ENCODE measurements around the gene XPO6.

XPO6 gene

GRCh38 chr16:28193530-28194423 is 18.0 kb downstream of the XPO6 start (continued):
- TF ChIP-seq, protein P1, sequence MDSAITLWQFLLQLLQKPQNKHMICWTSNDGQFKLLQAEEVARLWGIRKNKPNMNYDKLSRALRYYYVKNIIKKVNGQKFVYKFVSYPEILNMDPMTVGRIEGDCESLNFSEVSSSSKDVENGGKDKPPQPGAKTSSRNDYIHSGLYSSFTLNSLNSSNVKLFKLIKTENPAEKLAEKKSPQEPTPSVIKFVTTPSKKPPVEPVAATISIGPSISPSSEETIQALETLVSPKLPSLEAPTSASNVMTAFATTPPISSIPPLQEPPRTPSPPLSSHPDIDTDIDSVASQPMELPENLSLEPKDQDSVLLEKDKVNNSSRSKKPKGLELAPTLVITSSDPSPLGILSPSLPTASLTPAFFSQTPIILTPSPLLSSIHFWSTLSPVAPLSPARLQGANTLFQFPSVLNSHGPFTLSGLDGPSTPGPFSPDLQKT (IDR thresholded peaks at IDR 0.05; ENCODE audit: borderline replicate concordance, low read depth, low read length) = no peak
- TF ChIP-seq ZNF223 (tag by site-specific recombination; IDR thresholded peaks at IDR 0.05) (no peak), ZNF558 (tag by site-specific recombination; IDR thresholded peaks at IDR 0.05) (no peak), ZNF521 (tag by site-specific recombination; IDR thresholded peaks at IDR 0.05) (no peak), SCRT1 (tag by site-specific recombination; IDR thresholded peaks at IDR 0.05; ENCODE audit: borderline replicate concordance) (peak; percentile 80; the same call in 1 of the 2 replicates), ZNF2 (tag by site-specific recombination; IDR thresholded peaks at IDR 0.05) (no peak), TSHZ1 (tag by site-specific recombination; IDR thresholded peaks at IDR 0.05; ENCODE audit: borderline replicate concordance) (0 out of 2 replicates have a peak, but pooled peaks have one; percentile 29), MEIS1 (CRISPR knock-in tag; IDR thresholded peaks at IDR 0.05; ENCODE audit: borderline replicate concordance) (no peak), PRDM10 (tag by site-specific recombination; IDR thresholded peaks at IDR 0.05) (peak; percentile 97), KLF17 (tag by site-specific recombination; IDR thresholded peaks at IDR 0.05) (peak; percentile 91), ZNF645 (tag by site-specific recombination; IDR thresholded peaks at IDR 0.05) (no peak), ZNF394 (tag by site-specific recombination; IDR thresholded peaks at IDR 0.05; ENCODE audit: borderline replicate concordance) (no peak), ZEB2 (tag by site-specific recombination; IDR thresholded peaks at IDR 0.05) (peak; percentile 73), ZNF629 (tag by site-specific recombination; IDR thresholded peaks at IDR 0.05) (peak; percentile 95), GLIS2 (tag by site-specific recombination; IDR thresholded peaks at IDR 0.05) (no peak), ZNF791 (tag by site-specific recombination; IDR thresholded peaks at IDR 0.05) (no peak), ZNF585B (tag by site-specific recombination; IDR thresholded peaks at IDR 0.05) (no peak), ZNF112 (tag by site-specific recombination; IDR thresholded peaks at IDR 0.05) (no peak), YY2 (tag by site-specific recombination; IDR thresholded peaks at IDR 0.05) (no peak), ZFHX2 (tag by site-specific recombination; conservative IDR thresholded peaks at IDR 0.05) (peak; percentile 43)
- TF ChIP-seq, protein P2, sequence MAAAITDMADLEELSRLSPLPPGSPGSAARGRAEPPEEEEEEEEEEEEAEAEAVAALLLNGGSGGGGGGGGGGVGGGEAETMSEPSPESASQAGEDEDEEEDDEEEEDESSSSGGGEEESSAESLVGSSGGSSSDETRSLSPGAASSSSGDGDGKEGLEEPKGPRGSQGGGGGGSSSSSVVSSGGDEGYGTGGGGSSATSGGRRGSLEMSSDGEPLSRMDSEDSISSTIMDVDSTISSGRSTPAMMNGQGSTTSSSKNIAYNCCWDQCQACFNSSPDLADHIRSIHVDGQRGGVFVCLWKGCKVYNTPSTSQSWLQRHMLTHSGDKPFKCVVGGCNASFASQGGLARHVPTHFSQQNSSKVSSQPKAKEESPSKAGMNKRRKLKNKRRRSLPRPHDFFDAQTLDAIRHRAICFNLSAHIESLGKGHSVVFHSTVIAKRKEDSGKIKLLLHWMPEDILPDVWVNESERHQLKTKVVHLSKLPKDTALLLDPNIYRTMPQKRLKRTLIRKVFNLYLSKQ (tag by site-specific recombination; IDR thresholded peaks at IDR 0.05; ENCODE audit: borderline replicate concordance) = no peak
- TF ChIP-seq, protein P3, sequence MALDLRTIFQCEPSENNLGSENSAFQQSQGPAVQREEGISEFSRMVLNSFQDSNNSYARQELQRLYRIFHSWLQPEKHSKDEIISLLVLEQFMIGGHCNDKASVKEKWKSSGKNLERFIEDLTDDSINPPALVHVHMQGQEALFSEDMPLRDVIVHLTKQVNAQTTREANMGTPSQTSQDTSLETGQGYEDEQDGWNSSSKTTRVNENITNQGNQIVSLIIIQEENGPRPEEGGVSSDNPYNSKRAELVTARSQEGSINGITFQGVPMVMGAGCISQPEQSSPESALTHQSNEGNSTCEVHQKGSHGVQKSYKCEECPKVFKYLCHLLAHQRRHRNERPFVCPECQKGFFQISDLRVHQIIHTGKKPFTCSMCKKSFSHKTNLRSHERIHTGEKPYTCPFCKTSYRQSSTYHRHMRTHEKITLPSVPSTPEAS (tag by site-specific recombination; IDR thresholded peaks at IDR 0.05) = no peak
- TF ChIP-seq, protein P4, sequence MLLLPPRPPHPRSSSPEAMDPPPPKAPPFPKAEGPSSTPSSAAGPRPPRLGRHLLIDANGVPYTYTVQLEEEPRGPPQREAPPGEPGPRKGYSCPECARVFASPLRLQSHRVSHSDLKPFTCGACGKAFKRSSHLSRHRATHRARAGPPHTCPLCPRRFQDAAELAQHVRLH (tag by site-specific recombination; IDR thresholded peaks at IDR 0.05) = no peak

All from HEK293 (cell line).